ENCODE measurements around the gene QRICH1.

DNA sequence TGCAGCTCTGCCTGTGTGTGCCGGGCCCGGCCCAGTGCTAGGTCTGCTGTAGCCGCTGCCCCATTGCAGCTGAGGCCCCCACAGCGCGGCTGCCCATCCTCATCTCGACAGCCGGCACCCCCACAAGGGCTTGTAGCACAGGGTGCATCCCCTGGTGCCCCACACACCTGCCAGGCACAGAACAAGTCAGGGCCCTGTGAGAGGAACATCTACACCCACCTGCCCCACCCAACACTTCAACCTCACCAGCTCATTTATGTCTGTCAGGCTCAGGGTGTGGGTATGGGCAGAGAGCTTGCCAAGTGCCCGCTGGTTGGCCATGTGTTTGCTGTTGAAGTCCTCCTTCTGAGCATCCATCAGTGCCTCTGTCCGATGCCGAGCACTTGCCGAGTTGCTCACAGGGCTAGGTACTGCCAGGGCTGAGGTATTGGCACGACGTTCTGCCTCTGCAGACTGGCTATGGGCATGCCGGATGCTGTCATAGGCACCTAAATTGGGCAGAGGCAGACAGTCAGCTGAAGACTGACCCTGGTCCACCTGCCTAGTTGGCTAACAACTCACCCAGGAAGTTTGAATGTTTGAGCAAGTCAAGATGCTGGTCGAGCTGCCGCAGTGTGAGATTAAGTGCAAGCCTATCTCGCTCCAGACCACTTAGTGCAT lies 29.1 kb upstream of the QRICH1 start:
- TF ChIP-seq POLR2AphosphoS5 (IDR thresholded peaks at IDR 0.05): no peak
- TF ChIP-seq, protein P1, sequence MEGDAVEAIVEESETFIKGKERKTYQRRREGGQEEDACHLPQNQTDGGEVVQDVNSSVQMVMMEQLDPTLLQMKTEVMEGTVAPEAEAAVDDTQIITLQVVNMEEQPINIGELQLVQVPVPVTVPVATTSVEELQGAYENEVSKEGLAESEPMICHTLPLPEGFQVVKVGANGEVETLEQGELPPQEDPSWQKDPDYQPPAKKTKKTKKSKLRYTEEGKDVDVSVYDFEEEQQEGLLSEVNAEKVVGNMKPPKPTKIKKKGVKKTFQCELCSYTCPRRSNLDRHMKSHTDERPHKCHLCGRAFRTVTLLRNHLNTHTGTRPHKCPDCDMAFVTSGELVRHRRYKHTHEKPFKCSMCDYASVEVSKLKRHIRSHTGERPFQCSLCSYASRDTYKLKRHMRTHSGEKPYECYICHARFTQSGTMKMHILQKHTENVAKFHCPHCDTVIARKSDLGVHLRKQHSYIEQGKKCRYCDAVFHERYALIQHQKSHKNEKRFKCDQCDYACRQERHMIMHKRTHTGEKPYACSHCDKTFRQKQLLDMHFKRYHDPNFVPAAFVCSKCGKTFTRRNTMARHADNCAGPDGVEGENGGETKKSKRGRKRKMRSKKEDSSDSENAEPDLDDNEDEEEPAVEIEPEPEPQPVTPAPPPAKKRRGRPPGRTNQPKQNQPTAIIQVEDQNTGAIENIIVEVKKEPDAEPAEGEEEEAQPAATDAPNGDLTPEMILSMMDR (IDR thresholded peaks at IDR 0.05): no peak

All from breast epithelium (tissue), 3 donors.